ENCODE results near the gene RPLP2.
A peak's percentile ranks its signal among the peaks of the same experiment; 100 is the strongest.

RPLP2 gene

DNA sequence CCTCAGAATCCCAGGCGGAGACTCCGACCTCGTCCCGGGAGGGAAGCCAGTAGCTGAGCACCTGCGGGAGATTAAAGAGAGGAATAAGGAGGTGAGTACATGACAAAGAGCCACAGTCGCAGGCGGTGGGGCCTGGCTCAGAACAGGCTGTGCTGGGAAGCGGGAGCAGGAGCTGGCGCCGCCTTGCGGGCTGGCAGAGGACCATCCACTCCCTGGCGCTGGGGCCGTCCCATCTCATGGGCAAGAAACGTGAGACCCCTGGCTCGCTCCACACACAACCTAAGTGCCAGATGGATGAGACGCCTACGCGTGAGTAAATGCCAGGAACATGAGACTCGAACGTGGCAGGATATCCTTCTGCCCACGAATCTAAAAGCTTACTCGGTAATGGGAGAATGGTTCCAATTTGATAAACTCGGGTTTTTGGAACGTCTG, 26.2 kb upstream of the RPLP2 start:
- no peak for DNase-seq (ENCODE audit: low read depth)
- no peak overlapping the region for H3K4me3 ChIP-seq (ENCODE audit: low read depth, low read length)
- TF ChIP-seq MYC (IDR thresholded peaks at IDR 0.05; ENCODE audit: low read depth, low read length) = no peak
- TF ChIP-seq CTCF (IDR thresholded peaks at IDR 0.05; ENCODE audit: low read depth, low read length) = no peak

GRCh38 chr11:786235-787083, 23.3 kb upstream of the RPLP2 start:
- H3K4me3 ChIP-seq (ENCODE audit: low read depth, low read length) = no peak overlapping the region
- TF ChIP-seq POLR2A (IDR thresholded peaks at IDR 0.05; ENCODE audit: extremely low read depth, insufficient read length) (no peak), CTCF (IDR thresholded peaks at IDR 0.05; ENCODE audit: low read depth, low read length) (no peak), MYC (IDR thresholded peaks at IDR 0.05; ENCODE audit: low read depth, low read length) (no peak)
- TF ChIP-seq, protein P1, sequence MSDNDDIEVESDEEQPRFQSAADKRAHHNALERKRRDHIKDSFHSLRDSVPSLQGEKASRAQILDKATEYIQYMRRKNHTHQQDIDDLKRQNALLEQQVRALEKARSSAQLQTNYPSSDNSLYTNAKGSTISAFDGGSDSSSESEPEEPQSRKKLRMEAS (IDR thresholded peaks at IDR 0.05; ENCODE audit: low read depth, low read length) = no peak
- peak; percentile 70 for DNase-seq (ENCODE audit: low read depth)

DNA sequence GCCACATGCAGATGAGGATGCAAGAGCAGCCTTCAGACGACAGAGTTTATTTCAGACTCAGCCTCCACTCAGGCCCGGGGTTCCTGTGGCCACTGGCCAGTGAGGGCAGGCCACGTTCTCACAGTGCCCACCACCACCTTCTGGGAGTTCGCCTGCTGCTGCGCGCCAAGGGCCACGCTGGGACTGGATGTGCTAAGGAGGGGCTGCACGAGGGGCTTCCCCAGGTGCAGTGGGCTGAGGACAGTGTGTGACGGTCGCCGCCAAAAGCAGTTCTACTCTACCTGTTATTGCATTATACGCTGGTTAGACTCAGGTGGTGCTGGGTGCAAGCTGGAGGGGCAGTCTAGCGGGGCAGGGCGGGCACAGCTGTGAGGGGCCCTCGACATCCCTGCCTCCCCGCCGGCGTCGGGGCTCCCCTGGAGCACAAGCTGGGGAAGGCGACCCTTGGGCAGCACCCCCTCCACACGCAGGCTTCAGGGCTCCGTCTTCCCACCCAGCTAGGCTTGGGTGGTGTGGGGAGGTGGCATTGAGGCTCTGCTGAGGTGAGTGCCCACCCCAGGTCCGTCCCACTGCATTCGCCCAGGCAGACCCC, 22.6 kb upstream of the RPLP2 start:
- TF ChIP-seq POLR2A (IDR thresholded peaks at IDR 0.05; ENCODE audit: extremely low read depth, insufficient read length) (no peak), MYC (IDR thresholded peaks at IDR 0.05; ENCODE audit: low read depth, low read length) (no peak), CTCF (IDR thresholded peaks at IDR 0.05; ENCODE audit: low read depth, low read length) (no peak)
- TF ChIP-seq, protein P1 (IDR thresholded peaks at IDR 0.05; ENCODE audit: low read depth, low read length) = no peak
- no peak overlapping the region for H3K4me3 ChIP-seq (ENCODE audit: low read depth, low read length)
- DNase-seq (ENCODE audit: low read depth) = no peak

GRCh38 chr11:788009-788640, 21.6 kb upstream of the RPLP2 start:
- H3K4me3 ChIP-seq (ENCODE audit: low read depth, low read length) = no peak overlapping the region
- DNase-seq (ENCODE audit: low read depth) = no peak
- TF ChIP-seq POLR2A (IDR thresholded peaks at IDR 0.05; ENCODE audit: extremely low read depth, insufficient read length) = no peak
- TF ChIP-seq MYC (IDR thresholded peaks at IDR 0.05; ENCODE audit: low read depth, low read length) = no peak
- TF ChIP-seq, protein P1 (IDR thresholded peaks at IDR 0.05; ENCODE audit: low read depth, low read length) = no peak
- no peak for TF ChIP-seq CTCF (IDR thresholded peaks at IDR 0.05; ENCODE audit: low read depth, low read length)

DNA sequence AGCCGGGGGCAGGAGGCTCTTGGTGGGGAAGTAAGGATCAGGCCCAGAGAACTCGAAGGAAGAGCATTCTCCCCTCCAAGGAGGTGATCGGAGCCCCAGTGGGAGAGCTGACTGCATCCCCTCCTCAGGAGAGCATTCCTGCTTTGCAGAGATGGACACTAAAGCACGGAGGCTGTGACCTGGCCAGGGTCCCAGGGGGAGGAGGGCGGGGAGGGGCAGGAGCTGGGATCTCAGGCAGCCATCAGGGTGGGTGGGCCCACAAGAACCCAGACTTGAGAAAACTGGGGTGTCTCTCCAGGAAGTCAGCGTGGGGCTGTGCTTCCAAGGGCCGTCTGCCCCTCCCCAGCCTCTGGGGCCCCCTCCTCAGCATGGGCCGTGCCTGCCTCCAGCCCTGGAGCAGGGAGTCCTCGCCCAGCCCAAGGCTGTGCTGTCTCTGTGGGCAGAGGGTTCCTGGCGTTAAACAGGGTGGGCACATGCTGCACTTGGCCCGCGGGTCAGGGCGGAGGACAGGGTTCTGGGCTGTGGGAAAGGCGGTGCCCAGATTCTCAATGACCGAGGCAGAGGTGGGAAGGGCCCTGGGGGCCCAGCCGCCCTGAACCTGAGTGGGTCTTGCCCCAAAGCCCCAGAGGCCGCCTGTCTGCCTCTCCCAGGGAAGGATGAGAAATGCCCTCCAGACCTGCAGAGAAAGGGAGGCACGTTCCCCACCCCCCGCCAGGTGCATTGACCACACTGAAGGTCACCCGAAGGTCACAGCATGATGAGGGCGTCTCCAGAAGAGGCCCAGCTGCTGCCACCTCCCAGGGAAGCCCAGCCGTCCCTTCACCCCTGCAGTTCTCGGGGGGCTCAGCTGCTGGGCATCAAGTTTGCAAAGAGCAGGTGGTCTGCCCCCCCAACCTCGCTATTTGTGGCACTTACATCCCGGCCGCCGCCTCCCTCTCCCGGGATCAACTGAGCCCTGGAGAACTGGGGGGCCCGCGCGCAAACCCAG, 20.5 kb upstream of the RPLP2 start:
- TF ChIP-seq, protein P1 (IDR thresholded peaks at IDR 0.05; ENCODE audit: low read depth, low read length) = no peak
- TF ChIP-seq POLR2A (IDR thresholded peaks at IDR 0.05; ENCODE audit: extremely low read depth, insufficient read length) (no peak), CTCF (IDR thresholded peaks at IDR 0.05; ENCODE audit: low read depth, low read length) (no peak), MYC (IDR thresholded peaks at IDR 0.05; ENCODE audit: low read depth, low read length) (no peak)
- H3K4me3 ChIP-seq (ENCODE audit: low read depth, low read length) = no peak overlapping the region
- DNase-seq (ENCODE audit: low read depth) = no peak

Measured in NB4 (cell line).